Transverse colon (tissue), 3 donors: ENCODE measurements around the gene MKI67.

Experiments
- CTCF ChIP-seq, 5 experiments: fragments of 200-600 bp in 3 of 5; fragments of 450-650 bp in 2 of 5; sonication (generic) in 3 of 5; IDR thresholded peaks; 1 replicate in 2 of 5; 2 replicates in 3 of 5; pipeline ENCODE4 v1.5.1; 2016 to 2017; ENCODE audit warnings: antibody characterized with exemption in 5 of 5, inconsistent platforms in 3 of 5, mild to moderate bottlenecking in 2 of 5, moderate library complexity in 1 of 5
- EP300 ChIP-seq: sonication (generic); formaldehyde crosslinking; IDR thresholded peaks from one replicate; pipeline ENCODE4 v1.6.1; 2017; ENCODE audit warnings: antibody characterized with exemption, low read depth

GRCh38 chr10:128101901-128102300, 24.3 kb downstream of the MKI67 start:
- TF ChIP-seq EP300 (no peak), CTCF (IDR thresholded peaks at IDR 0.05) (no peak)
